Activated T-cell treated with anti-CD3 and anti-CD28 coated beads, Interleukin-2, amount 50 U/mL, for 1 hour (primary cell): Measurements from ENCODE around the gene CHD5.

Source experiments
- DNase-seq: peaks from one replicate; pipeline ENCODE4 v3.0.0-alpha.2; 2020

The CHD5 gene

GRCh38 chr1:6151291-6151822 is 28.8 kb downstream of the CHD5 start:
- no peak for DNase-seq

- no peak for DNase-seq
Measured at GRCh38 chr1:6150006-6150938, 29.8 kb downstream of the CHD5 start.

GRCh38 chr1:6149597-6149996 is 30.5 kb downstream of the CHD5 start:
- DNase-seq = no peak

DNA sequence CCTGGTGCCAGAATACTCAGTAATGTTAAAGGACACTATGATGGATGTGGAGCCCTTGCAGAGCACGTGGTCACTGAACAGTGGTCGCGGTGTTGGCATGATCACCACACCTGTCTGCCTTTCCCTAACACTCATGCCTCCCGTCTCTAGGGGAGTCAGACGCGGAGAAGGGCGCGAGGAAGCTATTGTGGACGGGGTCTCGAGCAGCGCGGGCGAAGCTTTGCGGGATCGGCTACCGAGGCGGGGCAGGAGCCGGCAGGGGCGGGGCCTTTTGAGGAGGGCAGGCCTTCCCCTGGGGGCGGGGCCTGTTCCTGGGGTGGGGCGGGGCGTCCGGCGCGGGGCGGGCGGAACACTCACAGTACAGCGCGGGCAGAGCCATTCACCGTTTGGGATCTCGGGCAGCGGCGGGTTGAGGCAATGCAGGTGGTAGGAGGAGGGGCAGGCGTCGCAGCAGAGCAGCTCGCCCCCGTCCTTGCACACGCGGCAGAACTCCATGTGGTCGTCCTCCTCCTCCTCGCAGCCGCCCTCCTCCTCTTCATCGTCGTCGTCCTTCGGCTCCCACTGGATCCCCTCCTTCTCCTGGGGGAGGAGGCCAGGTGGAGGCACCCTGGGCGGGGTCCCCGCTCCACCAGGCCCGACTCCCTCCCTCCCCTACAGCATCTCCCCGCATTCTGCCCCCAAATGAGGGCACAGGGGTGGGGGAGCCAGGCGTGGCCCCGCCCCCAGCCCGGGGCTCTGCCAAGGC is 31.5 kb downstream of the CHD5 start:
- peak; percentile 68 for DNase-seq

- DNase-seq = no peak
Measured at GRCh38 chr1:6145864-6146410, 34.2 kb downstream of the CHD5 start.

DNA sequence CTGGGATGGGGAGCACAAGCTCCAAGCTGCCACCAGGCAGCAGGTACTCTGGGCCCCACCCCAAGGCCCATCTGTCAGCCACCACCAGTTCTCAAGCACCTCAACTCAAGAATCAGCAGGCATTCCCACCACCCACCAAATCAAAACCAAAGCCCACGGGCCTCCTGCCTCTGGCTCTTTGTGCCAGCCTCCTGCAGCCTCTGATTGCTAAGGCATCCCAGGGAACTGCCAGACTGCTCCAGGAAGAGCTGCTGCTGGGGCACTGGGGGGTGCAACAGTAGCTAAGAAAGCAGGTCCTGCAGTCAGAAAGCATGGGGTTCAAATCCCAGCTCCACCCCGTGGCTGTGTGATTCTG is 34.7 kb downstream of the CHD5 start:
- DNase-seq = no peak

DNA sequence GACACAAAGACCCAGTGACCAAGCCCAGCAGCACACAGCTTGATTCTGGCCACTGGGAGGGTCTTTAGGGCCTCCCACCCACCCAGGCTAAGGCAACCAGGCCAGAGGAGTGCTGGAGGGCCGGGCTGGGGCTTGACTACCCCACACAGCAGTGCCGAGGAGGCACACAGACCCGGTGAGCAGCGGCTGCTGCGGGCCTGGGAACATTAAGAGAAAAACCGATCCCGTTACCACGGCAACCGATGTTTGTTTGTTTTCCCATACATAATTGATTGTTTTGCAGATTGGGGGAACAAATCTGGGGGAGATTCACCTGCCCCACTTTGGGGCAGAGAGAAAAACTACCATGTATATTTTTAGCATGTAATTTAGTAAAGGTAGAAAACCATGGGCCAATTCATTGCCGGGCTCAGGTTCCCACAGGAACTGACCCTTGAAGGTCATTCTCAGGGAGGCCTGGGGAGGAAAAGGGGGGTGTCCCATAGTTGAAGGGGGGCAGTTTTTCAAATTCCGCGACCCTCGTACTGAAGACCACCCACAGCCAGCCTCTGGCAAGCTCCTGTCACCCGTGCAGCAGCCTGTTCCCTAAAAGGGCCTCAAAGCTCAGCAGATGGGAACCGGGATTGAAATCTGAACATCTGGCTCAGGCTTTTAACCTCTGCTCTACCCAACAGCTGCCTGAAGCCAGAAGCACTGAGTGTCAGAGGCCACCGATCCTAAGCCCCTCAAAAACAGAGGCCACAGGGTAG is 35.3 kb downstream of the CHD5 start:
- DNase-seq = no peak

- DNase-seq = no peak
Measured at GRCh38 chr1:6144175-6144574, 35.9 kb downstream of the CHD5 start.

- DNase-seq = no peak
Measured at GRCh38 chr1:6143395-6143794, 36.7 kb downstream of the CHD5 start.

GRCh38 chr1:6142734-6143133 is 37.4 kb downstream of the CHD5 start:
- no peak for DNase-seq

- no peak for DNase-seq
Measured at GRCh38 chr1:6142036-6142621, 38.0 kb downstream of the CHD5 start.

GRCh38 chr1:6141592-6141991 is 38.5 kb downstream of the CHD5 start:
- DNase-seq = no peak

DNA sequence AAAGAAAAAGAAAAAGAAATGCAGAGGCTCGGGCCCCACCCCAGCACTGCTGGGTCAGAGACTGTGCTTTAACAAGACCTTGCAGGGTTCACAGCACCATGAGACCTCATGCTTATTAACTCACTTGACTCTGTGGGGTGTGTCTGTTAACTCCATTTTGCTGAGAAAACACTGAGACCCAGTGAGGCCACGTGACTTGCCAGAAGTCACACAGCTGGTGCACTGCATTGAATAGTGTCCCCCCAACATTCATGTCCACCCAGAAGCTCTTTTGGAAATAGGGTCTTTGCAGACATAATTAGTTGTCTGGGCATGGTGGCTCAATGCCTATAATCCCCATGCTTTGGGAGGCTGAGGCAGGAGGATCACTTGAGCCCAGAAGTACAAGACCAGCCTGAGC is 39.7 kb downstream of the CHD5 start:
- no peak for DNase-seq

DNA sequence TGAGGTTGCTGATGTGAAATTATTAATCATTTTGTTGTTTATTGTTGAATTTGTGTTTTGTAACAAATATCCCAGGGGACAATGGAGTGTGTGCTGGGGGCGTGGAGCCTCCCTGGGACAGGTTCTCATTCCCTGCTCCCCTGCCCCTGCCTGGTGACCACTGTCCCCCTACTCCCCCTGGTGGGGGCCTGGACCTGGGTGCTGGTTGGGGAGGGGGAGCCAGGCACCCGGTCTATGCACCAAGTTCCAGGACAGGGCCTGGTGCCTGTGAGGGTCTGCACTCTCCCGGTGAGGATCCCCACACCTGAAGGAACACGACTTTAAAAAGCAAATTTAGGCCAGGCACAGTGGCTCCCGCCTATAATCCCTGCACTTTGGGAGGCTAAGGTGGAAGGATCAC is 42.4 kb downstream of the CHD5 start:
- no peak for DNase-seq

- DNase-seq = no peak
Measured at GRCh38 chr1:6136516-6137220, 43.5 kb downstream of the CHD5 start.

- no peak for DNase-seq
Measured at GRCh38 chr1:6134741-6135510, 45.2 kb downstream of the CHD5 start.

- DNase-seq = no peak
Measured at GRCh38 chr1:6134206-6134605, 45.9 kb downstream of the CHD5 start.

DNA sequence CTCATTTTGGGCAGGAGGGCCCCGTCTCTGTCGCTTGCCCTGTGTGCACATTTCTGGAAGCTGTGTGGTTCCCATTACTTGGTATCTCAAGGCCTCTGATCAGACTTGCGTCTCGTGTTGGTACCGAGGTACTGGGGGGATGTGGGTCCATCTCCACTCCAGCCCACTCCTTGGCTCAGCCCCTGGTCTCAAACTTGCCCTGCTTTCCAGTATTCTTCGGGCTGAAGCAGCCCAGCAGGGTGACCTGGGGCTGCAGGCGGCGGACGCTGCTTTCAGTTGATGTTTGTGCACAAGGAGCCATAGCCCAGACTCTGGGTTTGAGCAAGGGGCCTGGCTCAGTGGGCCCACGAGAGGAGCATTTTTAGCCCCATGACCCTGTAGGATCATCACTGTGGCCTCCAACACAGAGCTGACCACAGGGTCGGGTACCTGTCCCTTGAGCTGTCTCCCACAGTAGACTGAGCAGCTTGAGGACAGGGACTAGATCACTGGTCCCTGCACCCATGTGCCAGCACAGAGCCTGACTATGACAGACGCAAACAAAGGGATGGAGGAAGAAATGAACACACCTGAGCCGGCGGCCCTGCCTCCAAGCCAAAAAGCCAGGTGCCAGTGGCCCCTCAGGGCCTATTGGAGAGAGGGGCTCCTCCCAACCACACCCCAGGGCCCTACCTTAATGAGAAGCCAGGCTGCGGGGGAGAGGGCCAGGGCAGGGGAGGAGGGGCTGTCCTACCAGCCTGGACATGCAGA is 46.8 kb downstream of the CHD5 start:
- no peak for DNase-seq

GRCh38 chr1:6131561-6131960 is 48.6 kb downstream of the CHD5 start:
- DNase-seq = no peak

DNA sequence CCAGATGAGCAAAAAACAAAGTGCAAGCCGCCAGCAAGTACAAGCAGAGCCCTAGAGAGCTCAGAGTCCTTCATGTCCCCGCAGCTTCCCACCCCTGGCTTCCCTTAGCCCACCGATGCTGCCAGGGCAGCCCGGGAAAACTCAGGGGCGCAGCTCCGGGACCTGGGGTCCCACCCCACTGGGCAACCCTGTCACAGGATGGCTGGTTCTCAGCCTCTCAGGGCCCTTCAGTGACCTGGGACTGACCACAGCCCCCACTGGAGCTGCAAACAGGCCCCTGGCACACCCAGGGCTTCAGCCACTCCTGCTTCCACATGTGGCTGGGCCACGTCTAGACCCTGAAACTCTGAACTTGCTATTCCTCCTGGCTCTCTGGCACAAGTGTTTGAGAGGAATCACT is 49.5 kb downstream of the CHD5 start:
- no peak for DNase-seq
